NCI-H69 (cell line): ENCODE measurements around the gene ST7.
A peak's percentile ranks its signal among the peaks of the same experiment; 100 is the strongest.

Source experiments
- DNase-seq: peaks from one replicate; lab custom pipeline; 2025; lab: John Stamatoyannopoulos, UW

ST7 gene

GRCh38 chr7:117130262-117130661 lies 177.0 kb downstream of the ST7 start:
- no peak for DNase-seq

GRCh38 chr7:117132321-117133120 lies 179.2 kb downstream of the ST7 start:
- DNase-seq: no peak

- no peak for DNase-seq
Measured at GRCh38 chr7:117133125-117133524, 179.8 kb downstream of the ST7 start.

- no peak for DNase-seq
Measured at GRCh38 chr7:117134411-117134810, 181.1 kb downstream of the ST7 start.

- DNase-seq: no peak
Measured at GRCh38 chr7:117134889-117135552, 181.7 kb downstream of the ST7 start.

GRCh38 chr7:117135553-117135891 lies 182.2 kb downstream of the ST7 start:
- peak; percentile 46 for DNase-seq

- no peak for DNase-seq
Measured at GRCh38 chr7:117137868-117138267, 184.6 kb downstream of the ST7 start.

GRCh38 chr7:117138495-117138894 lies 185.2 kb downstream of the ST7 start:
- no peak for DNase-seq

GRCh38 chr7:117138981-117139380 lies 185.7 kb downstream of the ST7 start:
- no peak for DNase-seq

- DNase-seq: no peak
Measured at GRCh38 chr7:117139397-117139984, 186.2 kb downstream of the ST7 start.

GRCh38 chr7:117140921-117141320 lies 187.6 kb downstream of the ST7 start:
- DNase-seq: no peak

GRCh38 chr7:117143066-117143465 lies 189.8 kb downstream of the ST7 start:
- no peak for DNase-seq

- no peak for DNase-seq
Measured at GRCh38 chr7:117143580-117143979, 190.3 kb downstream of the ST7 start.

- peak; percentile 36 for DNase-seq
Measured at GRCh38 chr7:117145333-117145732, 192.0 kb downstream of the ST7 start.

GRCh38 chr7:117146059-117146458 lies 192.8 kb downstream of the ST7 start:
- no peak for DNase-seq

GRCh38 chr7:117146511-117146910 lies 193.2 kb downstream of the ST7 start:
- DNase-seq: no peak

- DNase-seq: no peak
Measured at GRCh38 chr7:117148971-117149370, 195.7 kb downstream of the ST7 start.

GRCh38 chr7:117149692-117150091 lies 196.4 kb downstream of the ST7 start:
- no peak for DNase-seq

GRCh38 chr7:117152213-117153007 lies 199.1 kb downstream of the ST7 start:
- DNase-seq: peak; percentile 55

- DNase-seq: no peak
Measured at GRCh38 chr7:117153016-117153545, 199.8 kb downstream of the ST7 start.

GRCh38 chr7:117154721-117155120 lies 201.4 kb downstream of the ST7 start:
- peak; percentile 93 for DNase-seq

GRCh38 chr7:117155694-117156093 lies 202.4 kb downstream of the ST7 start:
- DNase-seq: peak; percentile 39
